Measurements from ENCODE around the gene RNF26.
A peak's percentile ranks its signal among the peaks of the same experiment; 100 is the strongest.

DNA sequence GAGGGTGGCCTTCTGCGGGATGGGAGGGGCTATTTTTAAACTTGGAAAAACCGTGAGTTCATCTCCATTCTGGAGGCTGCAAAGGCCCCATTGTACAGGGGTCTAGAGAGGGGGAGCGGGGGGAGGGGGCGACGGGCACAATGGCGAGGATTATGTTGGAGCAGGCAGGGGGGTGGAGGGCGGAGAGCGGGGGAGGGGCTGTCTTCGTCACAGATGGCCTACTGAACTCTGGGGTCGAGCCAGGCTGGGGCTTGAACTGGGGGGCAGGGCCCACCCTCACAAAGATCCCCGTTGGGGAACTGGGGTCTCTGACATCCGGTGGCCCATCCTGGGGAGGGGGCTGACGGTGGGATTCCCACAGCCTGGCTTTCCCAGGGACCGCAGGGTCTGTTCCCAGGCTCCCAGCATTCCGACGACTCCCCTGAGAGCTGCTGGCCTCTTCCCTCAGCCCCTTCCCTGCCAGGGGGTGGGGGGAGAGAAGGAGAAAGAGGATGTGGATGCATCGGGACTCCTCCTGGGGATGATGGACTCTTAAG is 14.0 kb upstream of the RNF26 start:
- TF ChIP-seq CTCF (IDR thresholded peaks at IDR 0.05; ENCODE audit: extremely low read depth in 1 of 2, insufficient read depth in 1 of 2, low read depth in 1 of 2, low read length in 2 of 2) (no peak), EZH2 (IDR thresholded peaks at IDR 0.05; ENCODE audit: borderline replicate concordance, low read depth, low read length, severe bottlenecking) (no peak), POLR2A (IDR thresholded peaks at IDR 0.05; ENCODE audit: low read depth, low read length) (peak; percentile 54), POLR2AphosphoS5 (IDR thresholded peaks at IDR 0.05; ENCODE audit: insufficient read depth, low read depth, low read length) (no peak)
- TF ChIP-seq, protein P1, sequence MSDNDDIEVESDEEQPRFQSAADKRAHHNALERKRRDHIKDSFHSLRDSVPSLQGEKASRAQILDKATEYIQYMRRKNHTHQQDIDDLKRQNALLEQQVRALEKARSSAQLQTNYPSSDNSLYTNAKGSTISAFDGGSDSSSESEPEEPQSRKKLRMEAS (IDR thresholded peaks at IDR 0.05; ENCODE audit: insufficient read depth, insufficient read length) = no peak
